ENCODE results near the gene RAB1B. TPM values are rescaled to one million over a fixed set of nuclear protein-coding genes. Genes with fewer than 3 reads are reported as not detected.
"Not testable (repeated sequence)": the region's sequence is repeated elsewhere in the genome, so short reads cannot be mapped to it uniquely, and the experiment has no call there.

RAB1B gene
- total and polyA plus RNA-seq, 4 donors: 40.4 to 83.0 (median 51.3) TPM

- no peaks in the 10 kb centered on the region for H3K27me3 ChIP-seq (ENCODE audit: control insufficient read depth in 4 of 4, insufficient read depth in 4 of 4, low read length in 3 of 4)
- no peaks in the 10 kb centered on the region for H3K36me3 ChIP-seq (ENCODE audit: control insufficient read depth in 4 of 4, insufficient read depth in 3 of 4, low read depth in 1 of 4, low read length in 3 of 4)
- H3K27ac ChIP-seq (ENCODE audit: low read depth in 1 of 2, low read length in 2 of 2): no peak overlapping the region
- no peak overlapping the region for H3K9ac ChIP-seq (ENCODE audit: low read depth in 1 of 2, low read length in 2 of 2)
- WGBS: 85% methylated on average over 3 of the region's 3 CpGs
- H3K4me1 ChIP-seq (ENCODE audit: control insufficient read depth in 4 of 4, insufficient read depth in 4 of 4, low read length in 3 of 4): peaks cover 3 to 12% (median 9%) of the 10 kb centered on the region in 4 donors
- TF ChIP-seq SP1 (IDR thresholded peaks at IDR 0.05): no peak
- TF ChIP-seq, protein P1, sequence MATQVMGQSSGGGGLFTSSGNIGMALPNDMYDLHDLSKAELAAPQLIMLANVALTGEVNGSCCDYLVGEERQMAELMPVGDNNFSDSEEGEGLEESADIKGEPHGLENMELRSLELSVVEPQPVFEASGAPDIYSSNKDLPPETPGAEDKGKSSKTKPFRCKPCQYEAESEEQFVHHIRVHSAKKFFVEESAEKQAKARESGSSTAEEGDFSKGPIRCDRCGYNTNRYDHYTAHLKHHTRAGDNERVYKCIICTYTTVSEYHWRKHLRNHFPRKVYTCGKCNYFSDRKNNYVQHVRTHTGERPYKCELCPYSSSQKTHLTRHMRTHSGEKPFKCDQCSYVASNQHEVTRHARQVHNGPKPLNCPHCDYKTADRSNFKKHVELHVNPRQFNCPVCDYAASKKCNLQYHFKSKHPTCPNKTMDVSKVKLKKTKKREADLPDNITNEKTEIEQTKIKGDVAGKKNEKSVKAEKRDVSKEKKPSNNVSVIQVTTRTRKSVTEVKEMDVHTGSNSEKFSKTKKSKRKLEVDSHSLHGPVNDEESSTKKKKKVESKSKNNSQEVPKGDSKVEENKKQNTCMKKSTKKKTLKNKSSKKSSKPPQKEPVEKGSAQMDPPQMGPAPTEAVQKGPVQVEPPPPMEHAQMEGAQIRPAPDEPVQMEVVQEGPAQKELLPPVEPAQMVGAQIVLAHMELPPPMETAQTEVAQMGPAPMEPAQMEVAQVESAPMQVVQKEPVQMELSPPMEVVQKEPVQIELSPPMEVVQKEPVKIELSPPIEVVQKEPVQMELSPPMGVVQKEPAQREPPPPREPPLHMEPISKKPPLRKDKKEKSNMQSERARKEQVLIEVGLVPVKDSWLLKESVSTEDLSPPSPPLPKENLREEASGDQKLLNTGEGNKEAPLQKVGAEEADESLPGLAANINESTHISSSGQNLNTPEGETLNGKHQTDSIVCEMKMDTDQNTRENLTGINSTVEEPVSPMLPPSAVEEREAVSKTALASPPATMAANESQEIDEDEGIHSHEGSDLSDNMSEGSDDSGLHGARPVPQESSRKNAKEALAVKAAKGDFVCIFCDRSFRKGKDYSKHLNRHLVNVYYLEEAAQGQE (IDR thresholded peaks at IDR 0.05): no peak
- H3K4me3 ChIP-seq (ENCODE audit: low read depth in 1 of 3, low read length in 3 of 3): no peak overlapping the region
- DNase-seq (ENCODE audit: low spot score): no peak
- no peaks in the 10 kb centered on the region for H3K9me3 ChIP-seq (ENCODE audit: control insufficient read depth in 4 of 4, low read length in 3 of 4)
These were observed 50.1 kb downstream of the RAB1B start for GRCh38 chr11:66318600-66318970.

GRCh38 chr11:66320289-66320688 lies 51.9 kb downstream of the RAB1B start:
- not testable (repeated sequence) for H3K9me3 ChIP-seq (ENCODE audit: control insufficient read depth in 4 of 4, low read length in 3 of 4); H3K27me3 ChIP-seq (ENCODE audit: control insufficient read depth in 4 of 4, insufficient read depth in 4 of 4, low read length in 3 of 4); H3K27ac ChIP-seq (ENCODE audit: low read depth in 1 of 2, low read length in 2 of 2); DNase-seq (ENCODE audit: low spot score); H3K4me3 ChIP-seq (ENCODE audit: low read depth in 1 of 3, low read length in 3 of 3); H3K36me3 ChIP-seq (ENCODE audit: control insufficient read depth in 4 of 4, insufficient read depth in 3 of 4, low read depth in 1 of 4, low read length in 3 of 4); H3K9ac ChIP-seq (ENCODE audit: low read depth in 1 of 2, low read length in 2 of 2)
- 60% methylated on average over 1 of the region's 2 CpGs for WGBS
- H3K4me1 ChIP-seq (ENCODE audit: control insufficient read depth in 4 of 4, insufficient read depth in 4 of 4, low read length in 3 of 4): peaks cover 3 to 12% (median 9%) of the 10 kb centered on the region in 4 donors

GRCh38 chr11:66320748-66321147 lies 52.3 kb downstream of the RAB1B start:
- not testable (repeated sequence) for H3K4me3 ChIP-seq (ENCODE audit: low read depth in 1 of 3, low read length in 3 of 3); DNase-seq (ENCODE audit: low spot score); H3K27me3 ChIP-seq (ENCODE audit: control insufficient read depth in 4 of 4, insufficient read depth in 4 of 4, low read length in 3 of 4); H3K36me3 ChIP-seq (ENCODE audit: control insufficient read depth in 4 of 4, insufficient read depth in 3 of 4, low read depth in 1 of 4, low read length in 3 of 4); H3K9me3 ChIP-seq (ENCODE audit: control insufficient read depth in 4 of 4, low read length in 3 of 4); H3K9ac ChIP-seq (ENCODE audit: low read depth in 1 of 2, low read length in 2 of 2); H3K27ac ChIP-seq (ENCODE audit: low read depth in 1 of 2, low read length in 2 of 2)
- H3K4me1 ChIP-seq (ENCODE audit: control insufficient read depth in 4 of 4, insufficient read depth in 4 of 4, low read length in 3 of 4): peaks cover 3 to 12% (median 9%) of the 10 kb centered on the region in 4 donors
- 91% methylated on average over 6 of the region's 6 CpGs for whole genome bisulfite sequencing

GRCh38 chr11:66321606-66322005 lies 53.2 kb downstream of the RAB1B start:
- Histone ChIP-seq H3K36me3 (ENCODE audit: control insufficient read depth in 4 of 4, insufficient read depth in 3 of 4, low read depth in 1 of 4, low read length in 3 of 4) (no peaks in the 10 kb centered on the region), H3K9ac (ENCODE audit: low read depth in 1 of 2, low read length in 2 of 2) (no peak overlapping the region), H3K4me1 (ENCODE audit: control insufficient read depth in 4 of 4, insufficient read depth in 4 of 4, low read length in 3 of 4) (peaks cover 3 to 12% (median 9%) of the 10 kb centered on the region in 4 donors), H3K27me3 (ENCODE audit: control insufficient read depth in 4 of 4, insufficient read depth in 4 of 4, low read length in 3 of 4) (no peaks in the 10 kb centered on the region), H3K27ac (ENCODE audit: low read depth in 1 of 2, low read length in 2 of 2) (no peak overlapping the region), H3K4me3 (ENCODE audit: low read depth in 1 of 3, low read length in 3 of 3) (no peak overlapping the region), H3K9me3 (ENCODE audit: control insufficient read depth in 4 of 4, low read length in 3 of 4) (no peaks in the 10 kb centered on the region)
- DNase-seq (ENCODE audit: low spot score): no peak
- WGBS: 96% methylated on average over 4 of the region's 4 CpGs
- TF ChIP-seq ZBTB33 (IDR thresholded peaks at IDR 0.05) (no peak), EGR1 (IDR thresholded peaks at IDR 0.05; ENCODE audit: low read depth in 2 of 2) (no peak), GABPA (IDR thresholded peaks at IDR 0.05 in 1 of 2, conservative IDR thresholded peaks at IDR 0.05 in 1 of 2) (no peak), YY1 (IDR thresholded peaks at IDR 0.05) (no peak), NR2F2 (IDR thresholded peaks at IDR 0.05) (no peak), HNF4A (conservative IDR thresholded peaks at IDR 0.05) (no peak), RAD21 (IDR thresholded peaks at IDR 0.05) (no peak)
- TF ChIP-seq, protein P1 (IDR thresholded peaks at IDR 0.05): no peak
- TF ChIP-seq, protein P2, sequence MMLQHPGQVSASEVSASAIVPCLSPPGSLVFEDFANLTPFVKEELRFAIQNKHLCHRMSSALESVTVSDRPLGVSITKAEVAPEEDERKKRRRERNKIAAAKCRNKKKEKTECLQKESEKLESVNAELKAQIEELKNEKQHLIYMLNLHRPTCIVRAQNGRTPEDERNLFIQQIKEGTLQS (IDR thresholded peaks at IDR 0.05): no peak
- TF ChIP-seq, protein P3, sequence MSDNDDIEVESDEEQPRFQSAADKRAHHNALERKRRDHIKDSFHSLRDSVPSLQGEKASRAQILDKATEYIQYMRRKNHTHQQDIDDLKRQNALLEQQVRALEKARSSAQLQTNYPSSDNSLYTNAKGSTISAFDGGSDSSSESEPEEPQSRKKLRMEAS (IDR thresholded peaks at IDR 0.05): no peak
